Heart right ventricle (tissue), 16 donors: ENCODE results near the gene CNNM2. TPM values are rescaled to one million over a fixed set of nuclear protein-coding genes. Genes with fewer than 3 reads are reported as not detected.

Experiments
- ATAC-seq, 8 donors: fragments of 200-7000 bp; cut with Tn5 transposase; one replicate each; pipeline ENCODE4 v1.9.1; 2020; ENCODE audit warnings: mild to moderate bottlenecking in 8 of 8, moderate library complexity in 8 of 8, moderate number of reproducible peaks in 1 of 8
- DNase-seq, 2 donors: peaks; one replicate each; pipeline ENCODE4 v3.0.0-alpha.2; 2020
- H3K27ac ChIP-seq, 10 donors: fragments of 200-600 bp; sonication (generic) in 2 of 10; one replicate each; pipeline versions ENCODE4 v1.5.0 to v1.8.0; 2020 to 2022; ENCODE audit warnings: mild to moderate bottlenecking in 3 of 10
- H3K27me3 ChIP-seq, 7 donors: fragments of 200-600 bp; one replicate each; pipeline ENCODE4 v1.8.0; 2021 to 2022; ENCODE audit warnings: mild to moderate bottlenecking in 2 of 7
- H3K36me3 ChIP-seq, 9 donors: fragments of 200-600 bp; sonication (generic) in 1 of 9; one replicate each; pipeline versions ENCODE4 v1.5.0 to v1.8.0; 2020 to 2022; ENCODE audit warnings: mild to moderate bottlenecking in 2 of 9
- H3K4me1 ChIP-seq, 9 donors: fragments of 200-600 bp; sonication (generic) in 1 of 9; one replicate each; pipeline versions ENCODE4 v1.5.0 to v1.8.0; 2020 to 2022; ENCODE audit warnings: mild to moderate bottlenecking in 4 of 9
- H3K4me3 ChIP-seq, 10 donors: fragments of 200-600 bp; sonication (generic) in 2 of 10; one replicate each; pipeline versions ENCODE4 v1.5.0 to v1.8.0; 2020 to 2022; ENCODE audit warnings: mild to moderate bottlenecking in 7 of 10, moderate library complexity in 2 of 10
- H3K9me3 ChIP-seq, 11 donors: fragments of 200-600 bp in 10 of 11; sonication (generic) in 2 of 11; one replicate each; pipeline versions ENCODE4 v1.5.0 to v1.8.0; 2013 to 2022; ENCODE audit warnings: mild to moderate bottlenecking in 2 of 11, control low read depth in 1 of 11, moderate library complexity in 1 of 11
- whole genome bisulfite sequencing, 2 donors: extraction: QIAGEN DNeasy Blood & Tissue Kit; methylation state at CpG; one replicate each; pipeline ENCODE4 v1.1.7; 2013; ENCODE audit warnings: inconsistent platforms in 1 of 2; 5-methylcytosine and 5-hydroxymethylcytosine counted together
- intact Hi-C, 10 donors: fragments of 100-400 bp; cut with DNase I; formaldehyde crosslinking; loops; one replicate each; pipeline versions ENCODE4 v1.11.1 to v1.14.2; 2022
- polyA plus RNA-seq, 2 donors: library from polyadenylated mRNA; stranded (reverse); fragments of 200-250 nt; gene quantifications; one replicate each; pipeline ENCODE4 v1.2.3, GENCODE V29; 2013
- total RNA-seq, 10 donors: library from RNA; stranded (reverse); fragmentation: NEBNext Ultra II Directional in 3 of 10; extraction: Animal tissue kit (Norgen Biotek cat#: 25700) in 3 of 10; gene quantifications; one replicate each; pipeline versions ENCODE4 v1.2.1 to v1.2.4, GENCODE V29; 2021 to 2023
- TF ChIP-seq, protein P1 (sequence below), 9 donors: fragments of 200-600 bp; sonication (generic) in 2 of 9; IDR thresholded peaks; one replicate each; pipeline versions ENCODE4 v1.5.0 to v1.8.0; 2021 to 2022; ENCODE audit warnings: antibody characterized with exemption in 9 of 9, mild to moderate bottlenecking in 5 of 9, moderate library complexity in 1 of 9
- donor health status: Arrhythmogenic right ventricular cardiomyopathy.
- donor health status: ischemic (EF 13 %, LVEDD 7.1; RV severe dilation, severe dysfunction).
- donor health status: healthy with polysubstance abuse.
- donor health status: DM: no; HTN: yes; CAD: no.
- donor health status: DM: no; HTN: no; CAD: no.
- donor health status: ischemic (EF 25% LVEDD 6.9; RV normal size, moderate dysfunction).
- donor health status: ischemic (EF 25% LVEDD 5.7; RV mildly dilated, moderate dysfunction).
- donor health status: healthy.
- donor health status: DM: yes; HTN: yes; CAD: no.
- donor health status: Ischemic cardiomyopathy.
- donor health status: ischemic (EF 35%, LVEDD 5.7; RV mildly dilated, moderate dysfunction).
- donor health status: nonischemic (EF 11% LVEDD 7.7; RV severe dilation, severe dysfunction).
- donor health status: DM: yes; HTN: yes; CAD: no.
- donor health status: PGD.
- donor health status: ischemic (EF 29% LVEDD 5.4; RV normal size, mild dysfunction).
- donor health status: nonischemic (EF 23%, LVEDD 6.1; RV moderate dilation, normal function).

CNNM2 gene
- total and polyA plus RNA-seq, 12 donors: 1.3 to 5.3 (median 3.9) TPM

DNA sequence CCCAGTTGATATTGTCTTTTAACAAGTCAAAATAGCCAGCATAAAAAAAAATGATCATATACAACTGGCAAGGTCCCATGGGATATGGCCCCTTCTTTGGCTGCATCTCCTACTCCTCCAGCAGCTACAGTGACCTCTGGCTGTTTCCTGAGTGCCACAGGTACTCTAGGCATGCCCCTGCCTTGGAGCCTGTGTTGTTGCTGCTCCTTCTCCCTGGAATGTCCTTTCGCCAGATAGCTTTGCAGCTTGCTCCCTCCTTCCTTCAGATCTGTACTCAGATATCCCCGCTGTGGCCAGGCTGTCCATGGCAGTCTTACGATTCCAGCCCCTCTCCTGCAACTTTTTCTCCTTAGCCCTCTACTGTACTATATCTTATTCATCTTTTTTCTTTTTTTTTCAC, 23.3 kb downstream of the CNNM2 start:
- TF ChIP-seq, protein P1, sequence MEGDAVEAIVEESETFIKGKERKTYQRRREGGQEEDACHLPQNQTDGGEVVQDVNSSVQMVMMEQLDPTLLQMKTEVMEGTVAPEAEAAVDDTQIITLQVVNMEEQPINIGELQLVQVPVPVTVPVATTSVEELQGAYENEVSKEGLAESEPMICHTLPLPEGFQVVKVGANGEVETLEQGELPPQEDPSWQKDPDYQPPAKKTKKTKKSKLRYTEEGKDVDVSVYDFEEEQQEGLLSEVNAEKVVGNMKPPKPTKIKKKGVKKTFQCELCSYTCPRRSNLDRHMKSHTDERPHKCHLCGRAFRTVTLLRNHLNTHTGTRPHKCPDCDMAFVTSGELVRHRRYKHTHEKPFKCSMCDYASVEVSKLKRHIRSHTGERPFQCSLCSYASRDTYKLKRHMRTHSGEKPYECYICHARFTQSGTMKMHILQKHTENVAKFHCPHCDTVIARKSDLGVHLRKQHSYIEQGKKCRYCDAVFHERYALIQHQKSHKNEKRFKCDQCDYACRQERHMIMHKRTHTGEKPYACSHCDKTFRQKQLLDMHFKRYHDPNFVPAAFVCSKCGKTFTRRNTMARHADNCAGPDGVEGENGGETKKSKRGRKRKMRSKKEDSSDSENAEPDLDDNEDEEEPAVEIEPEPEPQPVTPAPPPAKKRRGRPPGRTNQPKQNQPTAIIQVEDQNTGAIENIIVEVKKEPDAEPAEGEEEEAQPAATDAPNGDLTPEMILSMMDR (IDR thresholded peaks at IDR 0.05): no peak
- ATAC-seq (no peak), DNase-seq (no peak)
- H3K4me1 ChIP-seq: peaks cover 0 to 19% (median 15%) of the 10 kb centered on the region in 9 donors
- 97% methylated on average over 3 of the region's 3 CpGs for WGBS, 2 donors
- H3K27me3 ChIP-seq: no peaks in the 10 kb centered on the region
- intact Hi-C loops: loop anchor here in 1 of 10 donors (10.0 kb wide), 1 partner anchor 93 kb away; no protein-coding TSS in a partner anchor
- peaks cover 0 to 7% (median 0%) of the 10 kb centered on the region in 9 donors for H3K36me3 ChIP-seq
- no peak overlapping the region for H3K4me3 ChIP-seq
- H3K9me3 ChIP-seq: no peaks in the 10 kb centered on the region
- H3K27ac ChIP-seq: no peak overlapping the region

DNA sequence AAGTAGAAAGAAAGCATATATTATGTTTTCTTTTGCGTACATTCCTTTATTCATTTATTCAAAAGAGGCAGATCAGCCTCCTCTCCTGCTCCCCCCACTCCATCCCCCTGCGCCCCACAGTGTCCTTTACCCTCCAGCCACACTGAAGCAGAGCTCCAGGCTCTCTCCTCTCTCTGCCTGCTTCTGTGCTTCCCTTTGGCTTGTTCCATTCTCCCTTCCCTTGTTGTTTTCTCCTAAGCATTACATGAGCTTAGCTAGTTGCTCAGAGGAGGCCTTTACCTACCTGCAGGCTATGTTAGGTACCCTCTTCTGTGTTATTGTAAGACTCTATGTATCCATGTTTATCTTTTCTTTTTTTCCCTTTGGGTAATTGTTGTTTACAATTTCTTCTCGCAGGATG, 27.4 kb downstream of the CNNM2 start:
- H3K4me1 ChIP-seq: peaks cover 0 to 26% (median 15%) of the 10 kb centered on the region in 9 donors
- WGBS, 2 donors: 91 to 97% methylated on average over 3 of the region's 3 CpGs
- ATAC-seq (no peak), DNase-seq (no peak)
- H3K9me3 ChIP-seq: no peaks in the 10 kb centered on the region
- H3K36me3 ChIP-seq: no peaks in the 10 kb centered on the region
- H3K27ac ChIP-seq: no peak overlapping the region
- TF ChIP-seq, protein P1 (IDR thresholded peaks at IDR 0.05): no peak
- intact Hi-C loops: loop anchor here in 1 of 10 donors (10.0 kb wide), 1 partner anchor 89 kb away; no protein-coding TSS in a partner anchor
- no peak overlapping the region for H3K4me3 ChIP-seq
- no peaks in the 10 kb centered on the region for H3K27me3 ChIP-seq

DNA sequence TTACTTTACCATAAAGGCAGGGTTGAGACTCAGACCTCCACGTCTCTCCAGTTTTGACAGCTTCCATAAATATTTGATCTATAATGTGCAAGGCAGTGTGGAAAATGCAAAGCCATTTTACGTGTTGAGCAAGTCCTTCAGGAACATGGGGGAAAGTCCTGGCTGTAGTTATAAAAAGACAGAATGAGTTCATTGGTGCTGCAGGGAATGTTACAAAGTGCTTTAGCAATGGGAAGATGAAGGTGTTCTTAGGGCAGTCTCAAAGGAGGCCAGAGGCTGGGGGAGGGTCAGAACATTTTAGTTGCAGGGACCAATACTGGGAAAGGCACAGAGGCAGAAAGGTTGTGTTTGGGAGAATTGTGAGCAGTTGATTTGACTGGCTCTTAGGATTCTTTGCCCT, 27.9 kb downstream of the CNNM2 start:
- no peak overlapping the region for H3K4me3 ChIP-seq
- DNase-seq (no peak), ATAC-seq (no peak)
- WGBS, 2 donors: 93 to 96% methylated on average over 2 of the region's 2 CpGs
- TF ChIP-seq, protein P1 (IDR thresholded peaks at IDR 0.05): no peak
- H3K27ac ChIP-seq: no peak overlapping the region
- no peaks in the 10 kb centered on the region for H3K9me3 ChIP-seq
- intact Hi-C loops: loop anchor here in 1 of 10 donors (10.0 kb wide), 1 partner anchor 89 kb away; no protein-coding TSS in a partner anchor
- peaks cover 0 to 26% (median 15%) of the 10 kb centered on the region in 9 donors for H3K4me1 ChIP-seq
- no peaks in the 10 kb centered on the region for H3K36me3 ChIP-seq
- no peaks in the 10 kb centered on the region for H3K27me3 ChIP-seq

DNA sequence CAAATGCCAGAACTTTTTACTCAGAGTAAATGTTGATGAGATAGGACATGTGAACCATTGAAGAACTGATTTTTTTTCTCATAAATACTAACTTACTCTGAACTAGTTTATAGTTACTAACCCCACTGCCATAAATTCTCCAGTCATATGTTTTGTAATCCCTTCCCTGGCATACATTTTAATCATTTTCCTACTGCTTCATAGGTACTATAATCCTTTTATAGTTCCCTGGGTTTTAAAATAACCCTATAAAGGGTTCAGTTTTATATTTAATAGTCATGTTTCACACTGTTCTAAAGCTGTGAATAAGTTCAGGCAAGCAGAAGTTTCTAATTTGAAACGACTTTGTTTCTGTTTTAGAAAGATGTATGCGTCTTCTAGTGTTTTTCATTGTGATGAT, 28.9 kb downstream of the CNNM2 start:
- TF ChIP-seq, protein P1 (IDR thresholded peaks at IDR 0.05): no peak
- Histone ChIP-seq H3K4me1 (peaks cover 0 to 26% (median 15%) of the 10 kb centered on the region in 9 donors), H3K27ac (no peak overlapping the region), H3K27me3 (no peaks in the 10 kb centered on the region), H3K4me3 (no peak overlapping the region), H3K9me3 (no peaks in the 10 kb centered on the region), H3K36me3 (no peaks in the 10 kb centered on the region)
- 92 to 96% methylated on average over 2 of the region's 2 CpGs for WGBS, 2 donors
- ATAC-seq (no peak), DNase-seq (no peak)
- intact Hi-C loops: loop anchor here in 1 of 10 donors (10.0 kb wide), 1 partner anchor 88 kb away; no protein-coding TSS in a partner anchor
